ENCODE data around the gene TMEM151B. TPM values are rescaled to one million over a fixed set of nuclear protein-coding genes. Genes with fewer than 3 reads are reported as not detected.

The TMEM151B gene
- total and polyA plus RNA-seq, 9 of the 15 experiments (the other 6 are each of a cell fraction or from before 2014, with no cell fraction given): not detected

DNA sequence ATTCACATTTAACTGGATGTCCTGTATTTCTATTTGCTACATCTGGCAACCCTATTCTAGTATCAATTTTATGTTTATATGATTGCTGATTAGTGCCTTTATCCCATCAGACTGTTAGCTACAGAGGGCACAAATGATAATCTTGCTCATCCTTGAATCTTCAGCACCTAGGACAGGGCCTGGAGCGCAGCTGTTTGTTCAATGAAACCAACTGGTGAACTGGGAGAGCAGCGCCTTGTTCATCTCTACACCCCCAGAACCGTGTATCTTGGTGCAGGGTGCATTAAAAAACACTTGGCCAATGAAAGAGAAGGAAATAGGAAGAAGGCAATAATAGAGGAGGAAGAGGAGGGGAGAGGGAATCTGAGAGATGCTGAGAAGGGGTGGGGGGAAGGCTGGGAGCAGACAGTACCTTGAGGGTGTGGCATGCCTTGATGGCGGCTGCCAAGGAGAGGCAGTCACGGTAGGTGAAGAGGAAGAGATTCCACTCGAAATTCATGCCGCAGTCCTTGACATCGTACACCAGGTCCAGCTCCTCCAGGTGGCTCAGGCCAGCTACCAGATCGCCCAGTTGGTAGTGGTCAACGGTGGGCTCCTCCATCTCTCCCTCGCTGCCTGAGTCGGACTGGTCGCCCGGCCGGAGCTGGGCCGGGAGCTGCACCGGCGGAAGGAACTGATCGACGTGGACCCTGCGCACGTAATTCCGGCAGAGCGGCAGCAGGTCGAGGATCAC, 15.5 kb downstream of the TMEM151B start:
- Histone ChIP-seq H3K79me2 (ENCODE audit: control insufficient read depth, insufficient read depth, low read length) (no peaks in the 10 kb centered on the region), H3K27ac (ENCODE audit: extremely low read depth, low read depth, low read length) (no peak overlapping the region), H3K9ac (ENCODE audit: insufficient read depth in 1 of 2, low read depth in 2 of 2, low read length in 2 of 2) (peak overlapping the region in 1 of 2 experiments; percentile 4; a peak in 1 of 4 replicates), H3K4me1 (replicated peaks in 1 of 2; ENCODE audit: control insufficient read depth in 2 of 2, insufficient read depth in 2 of 2, low read length in 2 of 2) (peaks cover 0 to 9% of the 10 kb centered on the region in 2 experiments; a peak in 2 of 5 replicates), H4K20me1 (replicated peaks; ENCODE audit: control insufficient read depth, insufficient read depth, low read length) (no peaks in the 10 kb centered on the region; the same call in 1 of the 2 replicates), H3K4me3 (no peak overlapping the region), H2AFZ (ENCODE audit: low read depth, low read length) (no peak overlapping the region), H3K9me3 (replicated peaks; ENCODE audit: control insufficient read depth, insufficient read depth, low read depth, low read length) (no peaks in the 10 kb centered on the region), H3K9me1 (ENCODE audit: control insufficient read depth, insufficient read depth, low read length) (no peaks in the 10 kb centered on the region), H3K27me3 (ENCODE audit: control insufficient read depth in 2 of 2, insufficient read depth in 2 of 2, low read length in 2 of 2) (peaks cover 51 to 86% of the 10 kb centered on the region in 2 experiments), H3K4me2 (ENCODE audit: insufficient read depth, low read length) (no peak overlapping the region), H3K36me3 (ENCODE audit: control insufficient read depth, insufficient read depth, low read length) (no peaks in the 10 kb centered on the region)
- ATAC-seq: peak; percentile 72
- in situ Hi-C loops (cut with MboI) (no loop called here), intact Hi-C loops (cut with micrococcal nuclease) (no loop called here)
- CTCF ChIA-PET (ENCODE audit: low intra/inter-chr PET ratio): no interaction called here
- WGBS (ENCODE audit: insufficient coverage, low coverage, missing lambda C conversion rate): 5% methylated on average over 25 of the region's 25 CpGs
- POLR2A ChIA-PET: interaction anchor here (0.7 to 5.1 kb wide), 3 partner anchors 11 to 112 kb away, joined by 3 to 20 read pairs (median 6); partner anchors contain the start of gene HSP90AB1
- peak; percentile 73 for FAIRE-seq
- no TSS peak for BruUV-seq (replicated peaks)
- peak in 2 of 4 experiments; percentile 47 to 55 for DNase-seq (ENCODE audit: extremely low read depth in 1 of 4, low spot score in 3 of 4)
- no peak for TF ChIP-seq SMARCE1 (IDR thresholded peaks at IDR 0.05)
- peak; percentile 59 for TF ChIP-seq DACH1 (IDR thresholded peaks at IDR 0.05; ENCODE audit: partially characterized antibody)
- TF ChIP-seq ARID4B (CRISPR knock-in tag; IDR thresholded peaks at IDR 0.05): peak; percentile 71; the same call in 1 of the 2 replicates
- peak; percentile 79; the same call in 1 of the 2 replicates for TF ChIP-seq CREB3 (tag; conservative IDR thresholded peaks at IDR 0.05; ENCODE audit: low read depth)
- peak in 1 of 2 experiments; percentile 64; a peak in 1 of 4 replicates for TF ChIP-seq RCOR1 (IDR thresholded peaks at IDR 0.05; ENCODE audit: borderline replicate concordance in 1 of 2, low read depth in 2 of 2, low read length in 2 of 2)
- TF ChIP-seq ELF1 (tag; IDR thresholded peaks at IDR 0.05): no peak
- TF ChIP-seq FOXK1 (CRISPR knock-in tag; IDR thresholded peaks at IDR 0.05; ENCODE audit: borderline replicate concordance): peak; percentile 46; the same call in 1 of the 2 replicates
- peak; percentile 70 for TF ChIP-seq ZNF766 (CRISPR knock-in tag; conservative IDR thresholded peaks at IDR 0.05)
- TF ChIP-seq, protein P1, sequence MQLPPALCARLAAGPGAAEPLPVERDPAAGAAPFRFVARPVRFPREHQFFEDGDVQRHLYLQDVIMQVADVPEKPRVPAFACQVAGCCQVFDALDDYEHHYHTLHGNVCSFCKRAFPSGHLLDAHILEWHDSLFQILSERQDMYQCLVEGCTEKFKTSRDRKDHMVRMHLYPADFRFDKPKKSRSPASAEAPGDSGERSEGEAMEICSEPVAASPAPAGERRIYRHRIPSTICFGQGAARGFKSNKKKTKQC (CRISPR knock-in tag; IDR thresholded peaks at IDR 0.05): peak; percentile 30; the same call in 1 of the 2 replicates
- peak; percentile 98 for TF ChIP-seq EHMT2 (IDR thresholded peaks at IDR 0.05)
- TF ChIP-seq, protein P2, sequence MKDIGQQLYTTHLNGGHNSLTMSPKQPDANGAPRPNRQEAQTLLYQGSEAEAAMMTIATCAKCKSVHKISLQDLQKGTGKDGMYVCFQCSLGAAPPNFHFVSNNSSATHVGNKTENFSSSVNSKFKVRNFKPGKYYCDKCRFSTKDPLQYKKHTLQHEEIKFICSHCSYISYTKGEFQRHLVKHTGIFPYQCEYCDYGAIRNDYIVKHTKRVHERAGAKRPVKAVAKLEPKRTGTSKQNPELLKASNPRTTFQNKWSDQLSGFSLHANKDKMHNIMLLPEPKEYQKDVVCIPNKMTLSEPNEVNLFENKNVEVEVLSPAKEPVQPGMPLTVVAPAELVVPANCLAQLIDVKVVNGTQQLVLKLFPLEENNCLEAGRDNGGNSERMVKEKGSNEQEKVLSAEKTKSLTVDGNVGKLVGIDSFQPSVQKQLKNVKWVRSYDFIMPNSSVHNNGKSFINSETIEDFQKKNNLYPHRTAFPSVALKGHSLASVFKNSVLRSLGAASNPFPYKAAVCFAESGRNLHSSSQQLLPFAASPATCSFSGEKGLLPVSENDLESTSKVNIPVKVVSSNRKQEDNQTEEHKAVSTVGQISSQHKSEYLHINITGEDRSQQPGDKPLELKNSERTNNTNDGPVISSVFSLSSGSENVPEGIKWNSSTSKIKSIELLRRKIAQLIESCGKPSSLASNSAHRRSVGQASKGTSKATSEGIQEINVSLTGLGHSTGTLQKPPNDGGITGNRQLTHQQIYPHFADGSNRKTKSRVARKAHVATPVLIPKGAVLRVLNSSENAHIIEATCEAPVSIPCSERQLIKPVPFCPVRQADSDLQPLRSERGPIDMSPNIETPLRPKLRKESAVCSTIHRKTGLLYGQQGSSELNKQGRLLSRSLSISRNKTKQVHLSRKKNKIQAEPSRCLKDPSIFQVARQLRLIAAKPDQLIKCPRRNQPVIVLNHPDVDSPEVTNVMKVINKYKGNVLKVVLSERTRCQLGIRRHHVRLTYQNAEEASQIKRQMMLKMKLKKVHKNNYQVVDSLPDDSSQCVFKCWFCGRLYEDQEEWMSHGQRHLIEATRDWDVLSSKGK (CRISPR knock-in tag; IDR thresholded peaks at IDR 0.05): no peak

All from K562 (cell line).